ENCODE data around the gene TCP11L2. TPM values are rescaled to one million over a fixed set of nuclear protein-coding genes. Genes with fewer than 3 reads are reported as not detected.

Gene TCP11L2
- 201 TPM for total RNA-seq

DNA sequence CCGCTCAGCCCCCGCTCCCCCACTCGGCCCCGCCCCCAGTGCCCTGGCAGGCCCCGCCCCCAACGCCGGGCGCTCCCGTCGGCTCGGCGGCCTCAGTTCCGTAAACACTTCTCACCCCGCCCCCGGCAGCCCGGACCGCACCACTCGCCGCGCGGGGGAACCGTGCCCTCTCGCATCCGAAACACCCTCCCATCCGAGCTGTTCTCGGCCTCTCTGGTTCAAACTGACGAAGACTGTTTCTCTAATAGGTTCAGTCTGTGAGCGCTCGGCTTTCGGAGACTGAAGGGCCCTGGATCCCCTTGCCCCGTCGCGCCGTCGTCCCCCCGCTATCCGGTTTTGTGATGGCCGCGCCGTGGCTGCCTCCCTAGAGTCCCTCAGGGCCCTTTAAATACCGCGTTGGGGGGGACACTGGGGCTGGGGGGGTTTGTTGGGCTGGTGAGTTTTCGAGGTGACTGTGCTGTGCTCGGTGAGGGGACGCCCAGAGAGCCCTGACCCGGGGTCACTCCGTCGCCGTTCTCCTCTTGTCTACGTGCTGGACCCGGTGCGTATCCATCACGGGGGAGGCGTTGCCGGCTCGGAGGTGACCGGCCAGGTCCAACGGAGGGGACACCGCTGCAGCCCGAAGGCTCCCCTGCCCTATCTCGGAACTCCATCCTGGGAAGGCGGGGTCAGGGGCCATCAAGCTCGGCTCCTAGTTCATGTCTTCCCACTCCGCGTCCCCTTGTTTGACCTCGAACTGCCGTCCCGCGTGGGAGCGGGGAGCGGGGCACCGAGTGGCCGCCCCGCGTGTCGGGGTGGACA lies at the start of gene TCP11L2:
Gene TCP11L2 (plus strand): TSS at position 333 of the 801 bp plus-strand sequence. CDS start 8,343 bp downstream, outside the sequence.
- peak within 1 kb of the TSS; percentile 96 for H3K4me3 ChIP-seq (ENCODE audit: low read length)
- H3K4me1 ChIP-seq (ENCODE audit: insufficient read depth, low read length) = peaks cover 42% of the 10 kb centered on the region
- H3K27me3 ChIP-seq (ENCODE audit: insufficient read depth, low read length) = no peaks in the 10 kb centered on the region
- no peaks in the 10 kb centered on the region for H3K9me3 ChIP-seq (ENCODE audit: low read depth, low read length)

DNA sequence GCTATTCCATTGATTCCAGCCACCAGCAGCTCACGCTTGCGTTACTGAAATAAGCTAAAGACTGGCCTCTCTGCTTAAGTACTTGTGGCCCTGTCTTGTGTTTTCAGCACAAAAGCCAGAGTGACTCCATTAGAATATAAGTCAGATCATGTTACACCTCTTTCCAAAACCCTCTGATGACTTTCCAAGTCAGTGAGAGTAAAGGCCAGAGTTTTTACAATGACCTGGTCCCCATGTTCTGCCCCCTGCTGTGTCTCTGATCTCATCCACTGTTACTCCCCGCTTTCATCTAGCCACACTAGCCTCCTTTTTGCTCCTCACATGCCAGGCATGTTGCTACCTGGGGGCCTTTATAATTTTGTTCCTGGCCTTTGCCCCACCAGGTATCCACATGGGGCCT lies 47.8 kb upstream of the TCP11L2 start:
- Histone ChIP-seq H3K27me3 (ENCODE audit: insufficient read depth, low read length) (no peaks in the 10 kb centered on the region), H3K4me3 (ENCODE audit: low read length) (no peak overlapping the region), H3K9me3 (ENCODE audit: low read depth, low read length) (no peaks in the 10 kb centered on the region), H3K4me1 (ENCODE audit: insufficient read depth, low read length) (peaks cover 26% of the 10 kb centered on the region)

- H3K9me3 ChIP-seq (ENCODE audit: low read depth, low read length) = no peaks in the 10 kb centered on the region
- no peaks in the 10 kb centered on the region for H3K27me3 ChIP-seq (ENCODE audit: insufficient read depth, low read length)
- no peak overlapping the region for H3K4me3 ChIP-seq (ENCODE audit: low read length)
- peaks cover 21% of the 10 kb centered on the region for H3K4me1 ChIP-seq (ENCODE audit: insufficient read depth, low read length)
These were observed 47.0 kb upstream of the TCP11L2 start for GRCh38 chr12:106255493-106255892.

- Histone ChIP-seq H3K9me3 (ENCODE audit: low read depth, low read length) (no peaks in the 10 kb centered on the region), H3K27me3 (ENCODE audit: insufficient read depth, low read length) (no peaks in the 10 kb centered on the region), H3K4me3 (ENCODE audit: low read length) (no peak overlapping the region), H3K4me1 (ENCODE audit: insufficient read depth, low read length) (peaks cover 16% of the 10 kb centered on the region)
These were observed 46.6 kb upstream of the TCP11L2 start for GRCh38 chr12:106255952-106256351.

- no peak overlapping the region for H3K4me3 ChIP-seq (ENCODE audit: low read length)
- no peaks in the 10 kb centered on the region for H3K9me3 ChIP-seq (ENCODE audit: low read depth, low read length)
- H3K27me3 ChIP-seq (ENCODE audit: insufficient read depth, low read length) = no peaks in the 10 kb centered on the region
- H3K4me1 ChIP-seq (ENCODE audit: insufficient read depth, low read length) = peaks cover 10% of the 10 kb centered on the region
These were observed 46.0 kb upstream of the TCP11L2 start for GRCh38 chr12:106256524-106256923.

DNA sequence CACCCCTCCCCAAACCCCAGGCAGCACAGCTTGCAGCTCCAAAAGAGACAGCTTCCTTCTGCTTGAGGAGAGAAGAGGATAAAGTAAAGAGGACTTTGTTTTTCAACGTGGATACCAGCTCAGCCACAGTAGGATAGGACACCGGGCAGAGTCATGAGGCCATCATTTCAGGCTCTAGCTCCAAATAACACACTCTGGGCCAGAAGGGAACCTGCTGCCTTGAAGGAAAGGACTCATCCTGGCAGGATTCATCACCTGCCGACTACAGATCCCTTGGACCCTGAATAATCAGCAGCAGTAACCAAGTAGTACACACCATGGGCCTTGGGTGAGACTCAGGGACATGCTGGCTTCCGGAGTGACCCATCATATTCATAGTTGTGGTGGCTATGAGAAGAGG lies 44.3 kb upstream of the TCP11L2 start:
- H3K27me3 ChIP-seq (ENCODE audit: insufficient read depth, low read length) = no peaks in the 10 kb centered on the region
- no peaks in the 10 kb centered on the region for H3K9me3 ChIP-seq (ENCODE audit: low read depth, low read length)

GRCh38 chr12:106258935-106259334 lies 43.6 kb upstream of the TCP11L2 start:
- H3K4me3 ChIP-seq (ENCODE audit: low read length) = no peak overlapping the region
- H3K27me3 ChIP-seq (ENCODE audit: insufficient read depth, low read length) = no peaks in the 10 kb centered on the region
- no peaks in the 10 kb centered on the region for H3K9me3 ChIP-seq (ENCODE audit: low read depth, low read length)
- peaks cover 3% of the 10 kb centered on the region for H3K4me1 ChIP-seq (ENCODE audit: insufficient read depth, low read length)

More for the DNA sequence above, 44.3 kb upstream of the TCP11L2 start:
- Histone ChIP-seq H3K4me1 (ENCODE audit: insufficient read depth, low read length) (peaks cover 3% of the 10 kb centered on the region), H3K4me3 (ENCODE audit: low read length) (no peak overlapping the region)

DNA sequence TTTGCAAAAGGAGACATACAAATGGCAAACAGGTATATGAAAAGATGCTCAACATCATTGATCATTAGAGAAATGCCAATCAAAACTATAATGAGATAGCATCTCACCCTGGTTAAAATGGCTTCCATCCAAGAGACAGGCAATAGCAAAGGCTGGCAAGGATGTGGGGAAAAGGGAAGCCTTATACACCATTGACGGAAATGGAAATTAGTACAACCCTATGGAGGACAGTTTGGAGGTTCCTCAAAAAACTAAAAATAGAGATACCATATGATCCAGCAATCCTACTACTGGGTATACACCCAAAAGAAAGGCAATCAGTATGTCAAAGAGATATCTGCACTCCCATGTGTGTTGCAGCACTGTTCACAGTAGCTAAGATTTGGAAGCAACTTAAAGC lies 37.4 kb upstream of the TCP11L2 start:
- Histone ChIP-seq H3K4me3 (ENCODE audit: low read length) (no peak overlapping the region), H3K9me3 (ENCODE audit: low read depth, low read length) (no peaks in the 10 kb centered on the region), H3K27me3 (ENCODE audit: insufficient read depth, low read length) (no peaks in the 10 kb centered on the region), H3K4me1 (ENCODE audit: insufficient read depth, low read length) (peaks cover 36% of the 10 kb centered on the region)

GRCh38 chr12:106267535-106267934 lies 35.0 kb upstream of the TCP11L2 start:
- H3K9me3 ChIP-seq (ENCODE audit: low read depth, low read length) = no peaks in the 10 kb centered on the region
- H3K27me3 ChIP-seq (ENCODE audit: insufficient read depth, low read length) = no peaks in the 10 kb centered on the region
- peaks cover 36% of the 10 kb centered on the region for H3K4me1 ChIP-seq (ENCODE audit: insufficient read depth, low read length)
- no peak overlapping the region for H3K4me3 ChIP-seq (ENCODE audit: low read length)

GRCh38 chr12:106269150-106269771 lies 33.3 kb upstream of the TCP11L2 start:
- no peak overlapping the region for H3K4me3 ChIP-seq (ENCODE audit: low read length)
- no peaks in the 10 kb centered on the region for H3K27me3 ChIP-seq (ENCODE audit: insufficient read depth, low read length)
- peaks cover 37% of the 10 kb centered on the region for H3K4me1 ChIP-seq (ENCODE audit: insufficient read depth, low read length)
- no peaks in the 10 kb centered on the region for H3K9me3 ChIP-seq (ENCODE audit: low read depth, low read length)

GRCh38 chr12:106271575-106272505 lies 30.7 kb upstream of the TCP11L2 start:
- no peak overlapping the region for H3K4me3 ChIP-seq (ENCODE audit: low read length)
- H3K4me1 ChIP-seq (ENCODE audit: insufficient read depth, low read length) = peaks cover 49% of the 10 kb centered on the region
- H3K27me3 ChIP-seq (ENCODE audit: insufficient read depth, low read length) = no peaks in the 10 kb centered on the region
- H3K9me3 ChIP-seq (ENCODE audit: low read depth, low read length) = no peaks in the 10 kb centered on the region

DNA sequence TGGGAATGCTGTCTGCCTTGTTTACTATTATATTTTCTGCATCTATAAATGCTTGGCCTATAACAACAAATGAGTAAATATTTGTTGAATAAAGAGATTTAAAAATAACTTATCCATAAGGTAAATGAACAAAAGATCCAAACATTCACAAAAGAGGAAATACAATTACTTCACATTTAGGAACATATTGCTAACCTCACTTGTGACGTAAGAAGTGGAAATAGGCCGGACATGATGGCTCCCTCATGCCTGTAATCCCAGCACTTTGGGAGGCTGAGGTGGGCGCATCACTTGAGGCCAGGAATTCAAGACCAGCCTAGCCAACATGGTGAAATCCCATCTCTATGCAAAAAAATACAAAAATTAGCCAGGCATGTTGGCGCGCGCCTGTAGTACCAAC lies 29.0 kb upstream of the TCP11L2 start:
- Histone ChIP-seq H3K9me3 (ENCODE audit: low read depth, low read length) (no peaks in the 10 kb centered on the region), H3K4me1 (ENCODE audit: insufficient read depth, low read length) (peaks cover 40% of the 10 kb centered on the region), H3K4me3 (ENCODE audit: low read length) (no peak overlapping the region), H3K27me3 (ENCODE audit: insufficient read depth, low read length) (no peaks in the 10 kb centered on the region)

- Histone ChIP-seq H3K4me3 (ENCODE audit: low read length) (no peak overlapping the region), H3K9me3 (ENCODE audit: low read depth, low read length) (no peaks in the 10 kb centered on the region), H3K27me3 (ENCODE audit: insufficient read depth, low read length) (no peaks in the 10 kb centered on the region), H3K4me1 (ENCODE audit: insufficient read depth, low read length) (peaks cover 35% of the 10 kb centered on the region)
These were observed 28.5 kb upstream of the TCP11L2 start for GRCh38 chr12:106274012-106274411.

GRCh38 chr12:106274575-106275121 lies 27.9 kb upstream of the TCP11L2 start:
- Histone ChIP-seq H3K4me1 (ENCODE audit: insufficient read depth, low read length) (peaks cover 31% of the 10 kb centered on the region), H3K9me3 (ENCODE audit: low read depth, low read length) (no peaks in the 10 kb centered on the region), H3K27me3 (ENCODE audit: insufficient read depth, low read length) (no peaks in the 10 kb centered on the region), H3K4me3 (ENCODE audit: low read length) (no peak overlapping the region)

DNA sequence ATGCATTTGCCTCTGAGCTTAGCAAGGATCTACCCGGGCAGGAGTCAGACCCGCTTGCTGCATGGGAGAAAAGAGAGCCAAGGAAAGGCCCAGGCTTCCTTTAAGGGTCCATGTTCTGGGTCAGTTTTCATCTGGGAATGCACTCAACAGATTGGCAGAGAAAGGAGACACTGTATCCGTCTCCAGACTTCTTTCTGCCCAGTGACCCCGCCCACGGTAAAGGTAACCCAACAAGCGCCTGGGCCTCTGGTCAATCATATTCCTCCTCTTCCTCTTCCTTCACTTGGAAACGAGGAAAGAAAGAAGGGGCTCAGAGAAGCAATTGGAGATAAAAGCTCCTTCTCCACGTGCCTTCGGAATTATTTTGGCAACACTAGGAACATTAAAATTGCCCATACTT lies 27.1 kb upstream of the TCP11L2 start:
- Histone ChIP-seq H3K4me1 (ENCODE audit: insufficient read depth, low read length) (peaks cover 26% of the 10 kb centered on the region), H3K9me3 (ENCODE audit: low read depth, low read length) (no peaks in the 10 kb centered on the region), H3K27me3 (ENCODE audit: insufficient read depth, low read length) (no peaks in the 10 kb centered on the region), H3K4me3 (ENCODE audit: low read length) (no peak overlapping the region)

Measured in mononuclear cell (primary cell).